Activated naive CD4-positive, alpha-beta T cell treated with anti-CD3 and anti-CD28 coated beads, Interleukin-2, amount 50 U/mL, for 24 hours (primary cell): ENCODE results near the gene STX8.
"Not testable (repeated sequence)": the region's sequence is repeated elsewhere in the genome, so short reads cannot be mapped to it uniquely, and the experiment has no call there.

Experiments
- H3K27ac Mint-ChIP-seq: one replicate; pipeline ENCODE4 v1.8.0; 2021; ENCODE audit warnings: mild to moderate bottlenecking, mixed read lengths
- H3K27me3 Mint-ChIP-seq: one replicate; pipeline ENCODE4 v1.8.0; 2021; ENCODE audit warnings: mixed read lengths
- H3K36me3 Mint-ChIP-seq: one replicate; pipeline ENCODE4 v1.8.0; 2021; ENCODE audit warnings: mixed read lengths
- H3K4me1 Mint-ChIP-seq: one replicate; pipeline ENCODE4 v1.8.0; 2021; ENCODE audit warnings: mixed read lengths
- H3K4me3 Mint-ChIP-seq: one replicate; pipeline ENCODE4 v1.8.0; 2021; ENCODE audit warnings: mild to moderate bottlenecking, mixed read lengths
- H3K9me3 Mint-ChIP-seq: one replicate; pipeline ENCODE4 v1.8.0; 2021; ENCODE audit warnings: mixed read lengths

STX8 gene

GRCh38 chr17:9410737-9411136 is 164.9 kb downstream of the STX8 start:
- no peak overlapping the region for H3K27ac Mint-ChIP-seq
- peaks cover 8% of the 10 kb centered on the region for H3K36me3 Mint-ChIP-seq
- H3K9me3 Mint-ChIP-seq = no peaks in the 10 kb centered on the region
- no peaks in the 10 kb centered on the region for H3K27me3 Mint-ChIP-seq
- no peaks in the 10 kb centered on the region for H3K4me1 Mint-ChIP-seq
- no peak overlapping the region for H3K4me3 Mint-ChIP-seq

GRCh38 chr17:9410301-9410700 is 165.3 kb downstream of the STX8 start:
- Mint-ChIP-seq H3K27ac (no peak overlapping the region), H3K4me1 (no peaks in the 10 kb centered on the region), H3K4me3 (no peak overlapping the region), H3K9me3 (no peaks in the 10 kb centered on the region), H3K36me3 (peaks cover 6% of the 10 kb centered on the region), H3K27me3 (no peaks in the 10 kb centered on the region)

GRCh38 chr17:9409878-9410277 is 165.7 kb downstream of the STX8 start:
- peaks cover 5% of the 10 kb centered on the region for H3K36me3 Mint-ChIP-seq
- no peak overlapping the region for H3K4me3 Mint-ChIP-seq
- H3K27me3 Mint-ChIP-seq = no peaks in the 10 kb centered on the region
- no peak overlapping the region for H3K27ac Mint-ChIP-seq
- no peaks in the 10 kb centered on the region for H3K4me1 Mint-ChIP-seq
- H3K9me3 Mint-ChIP-seq = no peaks in the 10 kb centered on the region

- no peaks in the 10 kb centered on the region for H3K9me3 Mint-ChIP-seq
- H3K27ac Mint-ChIP-seq = no peak overlapping the region
- no peaks in the 10 kb centered on the region for H3K27me3 Mint-ChIP-seq
- H3K4me1 Mint-ChIP-seq = no peaks in the 10 kb centered on the region
- peaks cover 6% of the 10 kb centered on the region for H3K36me3 Mint-ChIP-seq
- H3K4me3 Mint-ChIP-seq = no peak overlapping the region
These were observed 166.5 kb downstream of the STX8 start for GRCh38 chr17:9408868-9409829.

- Mint-ChIP-seq H3K36me3 (peaks cover 6% of the 10 kb centered on the region), H3K27me3 (no peaks in the 10 kb centered on the region), H3K4me3 (no peak overlapping the region)
These were observed 167.2 kb downstream of the STX8 start for GRCh38 chr17:9408381-9408780.

GRCh38 chr17:9406046-9406606 is 169.5 kb downstream of the STX8 start:
- no peak overlapping the region for H3K4me3 Mint-ChIP-seq

More at GRCh38 chr17:9408381-9408780, 167.2 kb downstream of the STX8 start:
- H3K27ac Mint-ChIP-seq = no peak overlapping the region
- H3K9me3 Mint-ChIP-seq = no peaks in the 10 kb centered on the region
- H3K4me1 Mint-ChIP-seq = no peaks in the 10 kb centered on the region

GRCh38 chr17:9403257-9403656 is 172.4 kb downstream of the STX8 start:
- H3K4me1 Mint-ChIP-seq = no peaks in the 10 kb centered on the region
- no peaks in the 10 kb centered on the region for H3K9me3 Mint-ChIP-seq
- H3K27ac Mint-ChIP-seq = no peak overlapping the region
- peaks cover 7% of the 10 kb centered on the region for H3K36me3 Mint-ChIP-seq
- H3K27me3 Mint-ChIP-seq = no peaks in the 10 kb centered on the region
- H3K4me3 Mint-ChIP-seq = no peak overlapping the region

More at GRCh38 chr17:9406046-9406606, 169.5 kb downstream of the STX8 start:
- Mint-ChIP-seq H3K9me3 (no peaks in the 10 kb centered on the region), H3K36me3 (peaks cover 6% of the 10 kb centered on the region), H3K27ac (no peak overlapping the region), H3K4me1 (no peaks in the 10 kb centered on the region), H3K27me3 (no peaks in the 10 kb centered on the region)

- Mint-ChIP-seq H3K4me1 (no peaks in the 10 kb centered on the region), H3K27me3 (no peaks in the 10 kb centered on the region), H3K4me3 (no peak overlapping the region), H3K9me3 (no peaks in the 10 kb centered on the region), H3K27ac (no peak overlapping the region), H3K36me3 (peaks cover 10% of the 10 kb centered on the region)
These were observed 172.9 kb downstream of the STX8 start for GRCh38 chr17:9402590-9403199.

- Mint-ChIP-seq H3K36me3 (peaks cover 12% of the 10 kb centered on the region), H3K4me1 (no peaks in the 10 kb centered on the region), H3K4me3 (no peak overlapping the region), H3K9me3 (no peaks in the 10 kb centered on the region), H3K27ac (no peak overlapping the region), H3K27me3 (no peaks in the 10 kb centered on the region)
These were observed 174.2 kb downstream of the STX8 start for GRCh38 chr17:9401434-9401833.

- H3K4me3 Mint-ChIP-seq = no peak overlapping the region
- no peak overlapping the region for H3K27ac Mint-ChIP-seq
- peaks cover 7% of the 10 kb centered on the region for H3K4me1 Mint-ChIP-seq
- peaks cover 31% of the 10 kb centered on the region for H3K36me3 Mint-ChIP-seq
- peaks cover 12% of the 10 kb centered on the region for H3K9me3 Mint-ChIP-seq
- no peaks in the 10 kb centered on the region for H3K27me3 Mint-ChIP-seq
These were observed 186.5 kb downstream of the STX8 start for GRCh38 chr17:9389111-9389527.

- H3K27me3 Mint-ChIP-seq = no peaks in the 10 kb centered on the region
- H3K27ac Mint-ChIP-seq = no peak overlapping the region
- H3K4me1 Mint-ChIP-seq = peaks cover 7% of the 10 kb centered on the region
- H3K4me3 Mint-ChIP-seq = no peak overlapping the region
- no peaks in the 10 kb centered on the region for H3K9me3 Mint-ChIP-seq
- peaks cover 9% of the 10 kb centered on the region for H3K36me3 Mint-ChIP-seq
These were observed 189.2 kb downstream of the STX8 start for GRCh38 chr17:9386401-9386800.

- Mint-ChIP-seq H3K27me3 (no peaks in the 10 kb centered on the region), H3K27ac (no peak overlapping the region), H3K4me3 (no peak overlapping the region), H3K9me3 (no peaks in the 10 kb centered on the region), H3K4me1 (peaks cover 1% of the 10 kb centered on the region), H3K36me3 (peaks cover 8% of the 10 kb centered on the region)
These were observed 191.8 kb downstream of the STX8 start for GRCh38 chr17:9383826-9384225.

GRCh38 chr17:9382626-9383025 is 193.0 kb downstream of the STX8 start:
- no peaks in the 10 kb centered on the region for H3K27me3 Mint-ChIP-seq
- H3K27ac Mint-ChIP-seq = no peak overlapping the region
- H3K4me1 Mint-ChIP-seq = no peaks in the 10 kb centered on the region
- peaks cover 4% of the 10 kb centered on the region for H3K9me3 Mint-ChIP-seq
- peaks cover 17% of the 10 kb centered on the region for H3K36me3 Mint-ChIP-seq
- no peak overlapping the region for H3K4me3 Mint-ChIP-seq

GRCh38 chr17:9381068-9381467 is 194.6 kb downstream of the STX8 start:
- H3K4me3 Mint-ChIP-seq = no peak overlapping the region
- peak overlapping the region; percentile 27 for H3K27ac Mint-ChIP-seq
- H3K27me3 Mint-ChIP-seq = no peaks in the 10 kb centered on the region
- H3K4me1 Mint-ChIP-seq = no peaks in the 10 kb centered on the region
- peaks cover 4% of the 10 kb centered on the region for H3K9me3 Mint-ChIP-seq
- H3K36me3 Mint-ChIP-seq = peaks cover 29% of the 10 kb centered on the region

- Mint-ChIP-seq H3K4me3 (no peak overlapping the region), H3K27ac (no peak overlapping the region), H3K9me3 (peaks cover 4% of the 10 kb centered on the region), H3K36me3 (peaks cover 32% of the 10 kb centered on the region), H3K4me1 (no peaks in the 10 kb centered on the region), H3K27me3 (no peaks in the 10 kb centered on the region)
These were observed 195.3 kb downstream of the STX8 start for GRCh38 chr17:9380361-9380760.

GRCh38 chr17:9376177-9376576 is 199.4 kb downstream of the STX8 start:
- not testable (repeated sequence) for H3K9me3 Mint-ChIP-seq, H3K27ac Mint-ChIP-seq, H3K4me3 Mint-ChIP-seq, H3K27me3 Mint-ChIP-seq, H3K4me1 Mint-ChIP-seq
- peaks cover 28% of the 10 kb centered on the region for H3K36me3 Mint-ChIP-seq
